Astrocyte (in vitro differentiated cells and primary cell): ENCODE measurements around the gene NBPF1.
"Not testable (repeated sequence)": the region's sequence is repeated elsewhere in the genome, so short reads cannot be mapped to it uniquely, and the experiment has no call there.

Source experiments
- EZH2 ChIP-seq: IDR thresholded peaks from 2 replicates; pipeline ENCODE4 v1.6.1; 2012; ENCODE audit warnings: mild to moderate bottlenecking, low read length, inconsistent platforms; ENCODE audit not compliant: insufficient read depth
- TF ChIP-seq, protein P1 (sequence below): IDR thresholded peaks from 2 replicates; pipeline ENCODE4 v1.5.1; 2011; ENCODE audit warnings: low read depth, mild to moderate bottlenecking, inconsistent platforms, low read length, moderate library complexity; ENCODE audit not compliant: insufficient read depth

DNA sequence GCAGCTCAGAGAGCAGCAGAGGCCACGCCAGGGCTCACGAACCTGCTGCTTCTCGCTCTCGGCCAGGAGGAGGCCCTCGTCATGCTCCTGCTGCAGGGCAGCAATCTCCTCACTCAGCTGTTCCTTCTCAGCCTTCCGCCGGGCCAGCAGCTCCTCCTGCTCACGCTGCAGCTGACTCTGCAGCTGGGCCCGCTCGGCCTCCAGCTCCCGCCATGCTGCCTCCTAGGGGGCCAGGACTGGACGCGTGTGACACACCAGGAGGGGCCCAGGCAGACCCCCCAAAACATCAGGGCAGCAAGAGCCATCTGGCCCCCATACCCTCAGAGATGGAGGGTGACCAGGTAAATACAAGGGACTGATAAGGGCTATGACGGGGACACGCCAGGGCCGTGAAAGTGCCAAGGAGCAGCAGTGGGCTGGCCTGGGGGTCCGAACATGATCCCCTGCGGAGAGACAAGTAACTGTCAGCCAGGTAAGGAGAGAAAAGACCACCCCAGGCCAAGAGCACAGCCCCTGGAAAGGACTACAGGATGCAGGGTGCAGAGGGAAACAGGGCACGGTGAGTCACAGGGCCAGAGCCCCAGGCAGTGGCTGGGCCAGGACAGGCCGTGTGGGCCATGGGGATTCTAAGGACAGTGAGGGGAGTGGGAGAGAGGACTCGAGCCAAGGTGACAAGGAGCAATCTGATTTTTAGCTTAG, 6.6 kb upstream of the NBPF1 start:
- not testable (repeated sequence) for TF ChIP-seq EZH2
- TF ChIP-seq, protein P1, sequence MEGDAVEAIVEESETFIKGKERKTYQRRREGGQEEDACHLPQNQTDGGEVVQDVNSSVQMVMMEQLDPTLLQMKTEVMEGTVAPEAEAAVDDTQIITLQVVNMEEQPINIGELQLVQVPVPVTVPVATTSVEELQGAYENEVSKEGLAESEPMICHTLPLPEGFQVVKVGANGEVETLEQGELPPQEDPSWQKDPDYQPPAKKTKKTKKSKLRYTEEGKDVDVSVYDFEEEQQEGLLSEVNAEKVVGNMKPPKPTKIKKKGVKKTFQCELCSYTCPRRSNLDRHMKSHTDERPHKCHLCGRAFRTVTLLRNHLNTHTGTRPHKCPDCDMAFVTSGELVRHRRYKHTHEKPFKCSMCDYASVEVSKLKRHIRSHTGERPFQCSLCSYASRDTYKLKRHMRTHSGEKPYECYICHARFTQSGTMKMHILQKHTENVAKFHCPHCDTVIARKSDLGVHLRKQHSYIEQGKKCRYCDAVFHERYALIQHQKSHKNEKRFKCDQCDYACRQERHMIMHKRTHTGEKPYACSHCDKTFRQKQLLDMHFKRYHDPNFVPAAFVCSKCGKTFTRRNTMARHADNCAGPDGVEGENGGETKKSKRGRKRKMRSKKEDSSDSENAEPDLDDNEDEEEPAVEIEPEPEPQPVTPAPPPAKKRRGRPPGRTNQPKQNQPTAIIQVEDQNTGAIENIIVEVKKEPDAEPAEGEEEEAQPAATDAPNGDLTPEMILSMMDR = not testable (repeated sequence)
